ENCODE data around the gene NGFR.

NGFR gene

GRCh38 chr17:49519781-49520180 is 24.7 kb downstream of the NGFR start:
- Histone ChIP-seq H3K27ac (ENCODE audit: low read length) (no peak overlapping the region), H3K36me3 (replicated peaks; ENCODE audit: insufficient read depth, low read length) (no peaks in the 10 kb centered on the region), H3K4me3 (ENCODE audit: low read length) (no peak overlapping the region), H3K9me3 (replicated peaks; ENCODE audit: insufficient read depth, low read length) (no peaks in the 10 kb centered on the region), H4K20me1 (ENCODE audit: insufficient read depth, low read length) (no peaks in the 10 kb centered on the region), H3F3A (ENCODE audit: insufficient read depth, low read length) (peaks cover 13% of the 10 kb centered on the region), H3K4me2 (ENCODE audit: low read depth, low read length) (no peak overlapping the region), H3K4me1 (ENCODE audit: low read length) (peaks cover 14% of the 10 kb centered on the region), H3K9me2 (replicated peaks; ENCODE audit: insufficient read depth, low read length) (no peaks in the 10 kb centered on the region), H3K79me2 (ENCODE audit: low read length) (no peaks in the 10 kb centered on the region), H2AFZ (ENCODE audit: low read length) (no peak overlapping the region), H3K27me3 (replicated peaks; ENCODE audit: insufficient read depth, low read length) (peaks cover 68% of the 10 kb centered on the region), H3K9ac (ENCODE audit: low read length) (no peak overlapping the region)
- no peak for TF ChIP-seq CTCF (IDR thresholded peaks at IDR 0.05; ENCODE audit: low read length)
- no peak for TF ChIP-seq EZH2 (optimal IDR thresholded peaks at IDR 0.05; ENCODE audit: low read depth, low read length)
- no peak for TF ChIP-seq EZH2phosphoT487 (IDR thresholded peaks at IDR 0.05; ENCODE audit: low read length)
- DNase-seq: no peak

- H3K27me3 ChIP-seq (replicated peaks; ENCODE audit: insufficient read depth, low read length): peaks cover 76% of the 10 kb centered on the region
- H3F3A ChIP-seq (ENCODE audit: insufficient read depth, low read length): peaks cover 7% of the 10 kb centered on the region
- H3K4me2 ChIP-seq (ENCODE audit: low read depth, low read length): no peak overlapping the region
- TF ChIP-seq CTCF (IDR thresholded peaks at IDR 0.05; ENCODE audit: low read length) (no peak), EZH2phosphoT487 (IDR thresholded peaks at IDR 0.05; ENCODE audit: low read length) (no peak), EZH2 (optimal IDR thresholded peaks at IDR 0.05; ENCODE audit: low read depth, low read length) (no peak)
- H3K4me1 ChIP-seq (ENCODE audit: low read length): peaks cover 11% of the 10 kb centered on the region
- H3K9me2 ChIP-seq (replicated peaks; ENCODE audit: insufficient read depth, low read length): no peaks in the 10 kb centered on the region
- no peak for DNase-seq
- H3K36me3 ChIP-seq (replicated peaks; ENCODE audit: insufficient read depth, low read length): no peaks in the 10 kb centered on the region
- H3K9ac ChIP-seq (ENCODE audit: low read length): no peak overlapping the region
- H3K4me3 ChIP-seq (ENCODE audit: low read length): no peak overlapping the region
- no peaks in the 10 kb centered on the region for H3K79me2 ChIP-seq (ENCODE audit: low read length)
- no peaks in the 10 kb centered on the region for H3K9me3 ChIP-seq (replicated peaks; ENCODE audit: insufficient read depth, low read length)
- H3K27ac ChIP-seq (ENCODE audit: low read length): no peak overlapping the region
- no peak overlapping the region for H2AFZ ChIP-seq (ENCODE audit: low read length)
- no peaks in the 10 kb centered on the region for H4K20me1 ChIP-seq (ENCODE audit: insufficient read depth, low read length)
These were observed 25.4 kb downstream of the NGFR start for GRCh38 chr17:49520386-49521087.

- Histone ChIP-seq H3K4me2 (ENCODE audit: low read depth, low read length) (no peak overlapping the region), H3F3A (ENCODE audit: insufficient read depth, low read length) (peaks cover 2% of the 10 kb centered on the region; the same call in 1 of the 2 replicates), H3K4me3 (ENCODE audit: low read length) (no peak overlapping the region), H3K79me2 (ENCODE audit: low read length) (no peaks in the 10 kb centered on the region), H4K20me1 (ENCODE audit: insufficient read depth, low read length) (no peaks in the 10 kb centered on the region), H3K9ac (ENCODE audit: low read length) (no peak overlapping the region), H2AFZ (ENCODE audit: low read length) (no peak overlapping the region), H3K27ac (ENCODE audit: low read length) (no peak overlapping the region), H3K9me2 (replicated peaks; ENCODE audit: insufficient read depth, low read length) (no peaks in the 10 kb centered on the region), H3K9me3 (replicated peaks; ENCODE audit: insufficient read depth, low read length) (no peaks in the 10 kb centered on the region), H3K27me3 (replicated peaks; ENCODE audit: insufficient read depth, low read length) (peaks cover 81% of the 10 kb centered on the region), H3K4me1 (ENCODE audit: low read length) (peaks cover 6% of the 10 kb centered on the region), H3K36me3 (replicated peaks; ENCODE audit: insufficient read depth, low read length) (no peaks in the 10 kb centered on the region)
- DNase-seq: no peak
- TF ChIP-seq EZH2phosphoT487 (IDR thresholded peaks at IDR 0.05; ENCODE audit: low read length): no peak
- no peak for TF ChIP-seq EZH2 (optimal IDR thresholded peaks at IDR 0.05; ENCODE audit: low read depth, low read length)
- no peak for TF ChIP-seq CTCF (IDR thresholded peaks at IDR 0.05; ENCODE audit: low read length)
These were observed 26.0 kb downstream of the NGFR start for GRCh38 chr17:49521088-49521450.
